Measurements from ENCODE around the gene TENM3.
A peak's percentile ranks its signal among the peaks of the same experiment; 100 is the strongest.
"Not testable (repeated sequence)": the region's sequence is repeated elsewhere in the genome, so short reads cannot be mapped to it uniquely, and the experiment has no call there.

The TENM3 gene

GRCh38 chr4:182805321-182805720 lies 562.1 kb downstream of the TENM3 start:
- DNase-seq: no peak

GRCh38 chr4:182805750-182806149 lies 562.5 kb downstream of the TENM3 start:
- no peak for DNase-seq

GRCh38 chr4:182806259-182807252 lies 563.4 kb downstream of the TENM3 start:
- peak; percentile 54 for DNase-seq

- DNase-seq: no peak
These were observed 564.1 kb downstream of the TENM3 start for GRCh38 chr4:182807346-182807745.

- no peak for DNase-seq
These were observed 564.8 kb downstream of the TENM3 start for GRCh38 chr4:182807767-182808548.

- DNase-seq: peak; percentile 25
These were observed 565.6 kb downstream of the TENM3 start for GRCh38 chr4:182808673-182809416.

GRCh38 chr4:182809417-182810102 lies 566.4 kb downstream of the TENM3 start:
- no peak for DNase-seq

- no peak for DNase-seq
These were observed 567.0 kb downstream of the TENM3 start for GRCh38 chr4:182810103-182810615.

GRCh38 chr4:182812916-182813315 lies 569.7 kb downstream of the TENM3 start:
- no peak for DNase-seq

GRCh38 chr4:182814065-182814464 lies 570.9 kb downstream of the TENM3 start:
- DNase-seq: not testable (repeated sequence)

- no peak for DNase-seq
These were observed 575.9 kb downstream of the TENM3 start for GRCh38 chr4:182818926-182819730.

- DNase-seq: no peak
These were observed 576.5 kb downstream of the TENM3 start for GRCh38 chr4:182819751-182820150.

- DNase-seq: no peak
These were observed 579.4 kb downstream of the TENM3 start for GRCh38 chr4:182822554-182822953.

GRCh38 chr4:182823576-182823975 lies 580.4 kb downstream of the TENM3 start:
- DNase-seq: no peak

GRCh38 chr4:182825003-182825402 lies 581.8 kb downstream of the TENM3 start:
- no peak for DNase-seq

GRCh38 chr4:182825786-182826185 lies 582.6 kb downstream of the TENM3 start:
- DNase-seq: no peak

GRCh38 chr4:182826391-182826790 lies 583.2 kb downstream of the TENM3 start:
- no peak for DNase-seq

- DNase-seq: no peak
These were observed 584.0 kb downstream of the TENM3 start for GRCh38 chr4:182827166-182827565.

GRCh38 chr4:182827954-182828353 lies 584.8 kb downstream of the TENM3 start:
- no peak for DNase-seq

GRCh38 chr4:182828360-182829025 lies 585.3 kb downstream of the TENM3 start:
- no peak for DNase-seq

GRCh38 chr4:182829196-182829595 lies 586.0 kb downstream of the TENM3 start:
- no peak for DNase-seq
